ENCODE data around the gene DOCK7. TPM values are rescaled to one million over a fixed set of nuclear protein-coding genes. Genes with fewer than 3 reads are reported as not detected.
A peak's percentile ranks its signal among the peaks of the same experiment; 100 is the strongest.

DOCK7 gene
- total RNA-seq, 1 experiment from 2014 or later = 70.1 TPM

GRCh38 chr1:62444701-62445100 lies 243.5 kb downstream of the DOCK7 start:
- no peak overlapping the region for H3K9ac ChIP-seq (ENCODE audit: low read length)
- H3K4me3 ChIP-seq (ENCODE audit: low read length) = no peak overlapping the region
- CTCF ChIA-PET = no interaction called here
- peaks cover 76% of the 10 kb centered on the region for H3K36me3 ChIP-seq (ENCODE audit: low read depth, low read length)
- no peaks in the 10 kb centered on the region for H3K9me3 ChIP-seq (ENCODE audit: low read length)
- H3K27ac ChIP-seq (ENCODE audit: low read length) = no peak overlapping the region
- peaks cover 4% of the 10 kb centered on the region for H3K4me1 ChIP-seq (ENCODE audit: insufficient read depth, low read length)
- no peaks in the 10 kb centered on the region for H3F3A ChIP-seq (ENCODE audit: low read length, unreplicated experiment)
- no peaks in the 10 kb centered on the region for H3K27me3 ChIP-seq (ENCODE audit: low read length)
- intact Hi-C loops (cut with micrococcal nuclease) = no loop called here
- H4K20me1 ChIP-seq (ENCODE audit: low read length) = peaks cover 22% of the 10 kb centered on the region
- ATAC-seq (no peak), DNase-seq (no peak)
- H3K79me2 ChIP-seq (ENCODE audit: low read length) = peaks cover 63% of the 10 kb centered on the region
- H2AFZ ChIP-seq (ENCODE audit: low read length) = no peak overlapping the region
- POLR2A ChIA-PET (ENCODE audit: unreplicated experiment) = no interaction called here
- BruUV-seq (replicated peaks) = no TSS peak
- no peak overlapping the region for H3K4me2 ChIP-seq (ENCODE audit: low read length)
- TF ChIP-seq CTCF (conservative IDR thresholded peaks at IDR 0.05; ENCODE audit: low read depth, low read length) (no peak), EZH2phosphoT487 (IDR thresholded peaks at IDR 0.05; ENCODE audit: borderline replicate concordance, low read length) (no peak), EZH2 (IDR thresholded peaks at IDR 0.05; ENCODE audit: low read length, unreplicated experiment) (no peak)
- no peaks in the 10 kb centered on the region for H3K9me2 ChIP-seq (replicated peaks; ENCODE audit: low read length)

- Histone ChIP-seq H3K4me3 (ENCODE audit: low read length) (peak overlapping the region; percentile 79), H3K9me2 (replicated peaks; ENCODE audit: low read length) (no peaks in the 10 kb centered on the region), H4K20me1 (ENCODE audit: low read length) (peaks cover 40% of the 10 kb centered on the region), H3K27ac (ENCODE audit: low read length) (no peak overlapping the region), H3F3A (ENCODE audit: low read length, unreplicated experiment) (no peaks in the 10 kb centered on the region), H3K27me3 (ENCODE audit: low read length) (no peaks in the 10 kb centered on the region), H3K4me2 (ENCODE audit: low read length) (peak overlapping the region; percentile 89), H3K9ac (ENCODE audit: low read length) (peak overlapping the region; percentile 98; the same call in 1 of the 2 replicates), H3K79me2 (ENCODE audit: low read length) (peaks cover 85% of the 10 kb centered on the region), H2AFZ (ENCODE audit: low read length) (no peak overlapping the region), H3K4me1 (ENCODE audit: insufficient read depth, low read length) (peaks cover 14% of the 10 kb centered on the region), H3K36me3 (ENCODE audit: low read depth, low read length) (peaks cover 41% of the 10 kb centered on the region), H3K9me3 (ENCODE audit: low read length) (no peaks in the 10 kb centered on the region)
- intact Hi-C loops (cut with micrococcal nuclease) = loop anchor here (5.0 kb wide), 2 partner anchors 57 to 307 kb away; no protein-coding TSS in a partner anchor
- no TSS peak for BruUV-seq (replicated peaks)
- POLR2A ChIA-PET (ENCODE audit: unreplicated experiment) = interaction anchor here (0.5 kb wide), 1 partner anchor 23 kb away, joined by 4 read pairs; no protein-coding TSS in a partner anchor
- DNase-seq = no peak
- no peak for ATAC-seq
- CTCF ChIA-PET = no interaction called here
- TF ChIP-seq CTCF (conservative IDR thresholded peaks at IDR 0.05; ENCODE audit: low read depth, low read length) = no peak
- no peak for TF ChIP-seq EZH2phosphoT487 (IDR thresholded peaks at IDR 0.05; ENCODE audit: borderline replicate concordance, low read length)
- TF ChIP-seq EZH2 (IDR thresholded peaks at IDR 0.05; ENCODE audit: low read length, unreplicated experiment) = no peak
Measured at GRCh38 chr1:62439652-62440371, 248.4 kb downstream of the DOCK7 start.

GRCh38 chr1:62438163-62438562 lies 250.0 kb downstream of the DOCK7 start:
- no peak for ATAC-seq
- Histone ChIP-seq H3K4me3 (ENCODE audit: low read length) (peak overlapping the region; percentile 79), H3K79me2 (ENCODE audit: low read length) (peaks cover 69% of the 10 kb centered on the region), H3K9ac (ENCODE audit: low read length) (peak overlapping the region; percentile 98), H4K20me1 (ENCODE audit: low read length) (peaks cover 37% of the 10 kb centered on the region), H3K27ac (ENCODE audit: low read length) (no peak overlapping the region), H3K9me2 (replicated peaks; ENCODE audit: low read length) (no peaks in the 10 kb centered on the region), H3K4me1 (ENCODE audit: insufficient read depth, low read length) (peaks cover 14% of the 10 kb centered on the region), H3K4me2 (ENCODE audit: low read length) (peak overlapping the region; percentile 89), H3K9me3 (ENCODE audit: low read length) (no peaks in the 10 kb centered on the region), H3K27me3 (ENCODE audit: low read length) (no peaks in the 10 kb centered on the region), H3K36me3 (ENCODE audit: low read depth, low read length) (peaks cover 28% of the 10 kb centered on the region; the same call in 1 of the 2 replicates), H2AFZ (ENCODE audit: low read length) (no peak overlapping the region), H3F3A (ENCODE audit: low read length, unreplicated experiment) (no peaks in the 10 kb centered on the region)
- ChIA-PET POLR2A (ENCODE audit: unreplicated experiment) (no interaction called here), CTCF (no interaction called here)
- BruUV-seq (replicated peaks) = no TSS peak
- intact Hi-C loops (cut with micrococcal nuclease) = loop anchor here (5.0 kb wide), 2 partner anchors 59 to 309 kb away; no protein-coding TSS in a partner anchor
- TF ChIP-seq EZH2 (IDR thresholded peaks at IDR 0.05; ENCODE audit: low read length, unreplicated experiment) = no peak
- TF ChIP-seq CTCF (conservative IDR thresholded peaks at IDR 0.05; ENCODE audit: low read depth, low read length) = no peak
- no peak for TF ChIP-seq EZH2phosphoT487 (IDR thresholded peaks at IDR 0.05; ENCODE audit: borderline replicate concordance, low read length)
- peak; percentile 38 for DNase-seq
